Loucy (cell line): ENCODE results near the gene LMAN1L.

Experiments
- EZH2phosphoT487 ChIP-seq: fragments of 200-600 bp; IDR thresholded peaks from 2 replicates; pipeline ENCODE4 v1.6.1; 2018; ENCODE audit warnings: antibody characterized with exemption, mild to moderate bottlenecking, moderate library complexity, borderline replicate concordance
- TF ChIP-seq, protein P1 (sequence below): fragments of 200-600 bp; sonication (generic); conservative IDR thresholded peaks from 2 replicates; pipeline ENCODE4 v1.5.1; 2014; ENCODE audit warnings: mild to moderate bottlenecking, antibody characterized with exemption, low read length

DNA sequence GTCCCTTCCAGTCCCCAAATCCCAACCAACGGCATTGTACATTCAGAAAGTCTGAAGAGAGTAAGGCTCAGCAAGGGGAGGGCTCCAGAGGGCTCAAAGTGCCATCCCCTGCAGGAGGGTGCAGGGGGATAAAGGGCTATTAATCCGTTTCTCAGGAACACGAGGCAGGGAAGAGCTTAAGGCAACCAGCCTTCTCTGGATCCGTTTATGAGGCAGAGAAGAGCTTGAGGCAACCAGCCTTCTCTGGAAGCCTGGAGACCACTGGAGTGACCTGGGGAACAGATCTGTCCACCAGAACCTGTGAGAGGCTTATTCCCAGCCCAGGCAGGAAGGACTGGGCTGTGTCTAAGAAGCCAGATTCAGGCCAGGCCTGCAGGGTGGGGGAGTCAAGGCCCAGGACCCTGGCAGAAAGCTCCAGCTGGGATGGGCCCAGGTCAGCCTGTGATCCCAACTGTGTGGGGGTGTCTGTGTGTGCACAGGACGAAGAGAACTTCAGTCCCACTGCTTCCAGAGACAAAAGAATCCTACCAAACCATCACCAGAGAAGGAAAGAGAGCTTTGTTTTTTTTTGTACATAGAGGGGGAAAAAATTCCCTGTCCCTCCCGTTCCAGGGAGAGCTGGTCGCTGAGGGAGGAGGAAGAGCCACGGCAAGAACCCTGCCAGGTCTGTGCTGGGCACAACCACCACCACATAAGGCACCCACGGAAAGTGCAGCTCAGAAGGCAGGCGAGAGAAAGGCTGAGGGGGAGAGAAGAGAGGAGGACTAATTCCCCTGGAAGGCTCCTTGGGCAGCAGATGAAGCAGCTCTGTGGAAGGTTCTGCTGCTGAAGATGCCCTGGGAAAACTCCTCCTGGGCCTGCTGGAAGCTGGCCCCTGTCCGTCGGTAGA lies 31.9 kb downstream of the LMAN1L start:
- TF ChIP-seq, protein P1, sequence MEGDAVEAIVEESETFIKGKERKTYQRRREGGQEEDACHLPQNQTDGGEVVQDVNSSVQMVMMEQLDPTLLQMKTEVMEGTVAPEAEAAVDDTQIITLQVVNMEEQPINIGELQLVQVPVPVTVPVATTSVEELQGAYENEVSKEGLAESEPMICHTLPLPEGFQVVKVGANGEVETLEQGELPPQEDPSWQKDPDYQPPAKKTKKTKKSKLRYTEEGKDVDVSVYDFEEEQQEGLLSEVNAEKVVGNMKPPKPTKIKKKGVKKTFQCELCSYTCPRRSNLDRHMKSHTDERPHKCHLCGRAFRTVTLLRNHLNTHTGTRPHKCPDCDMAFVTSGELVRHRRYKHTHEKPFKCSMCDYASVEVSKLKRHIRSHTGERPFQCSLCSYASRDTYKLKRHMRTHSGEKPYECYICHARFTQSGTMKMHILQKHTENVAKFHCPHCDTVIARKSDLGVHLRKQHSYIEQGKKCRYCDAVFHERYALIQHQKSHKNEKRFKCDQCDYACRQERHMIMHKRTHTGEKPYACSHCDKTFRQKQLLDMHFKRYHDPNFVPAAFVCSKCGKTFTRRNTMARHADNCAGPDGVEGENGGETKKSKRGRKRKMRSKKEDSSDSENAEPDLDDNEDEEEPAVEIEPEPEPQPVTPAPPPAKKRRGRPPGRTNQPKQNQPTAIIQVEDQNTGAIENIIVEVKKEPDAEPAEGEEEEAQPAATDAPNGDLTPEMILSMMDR, result no peak
- TF ChIP-seq EZH2phosphoT487, result no peak
